Activated CD8-positive, alpha-beta memory T cell treated with anti-CD3 and anti-CD28 coated beads for 36 hours (primary cell): ENCODE results near the gene SSX2B. TPM values are rescaled to one million over a fixed set of nuclear protein-coding genes. Genes with fewer than 3 reads are reported as not detected.
"Not testable (repeated sequence)": the region's sequence is repeated elsewhere in the genome, so short reads cannot be mapped to it uniquely, and the experiment has no call there.

Experiments
- CTCF ChIA-PET: fragments of 350-600 bp; sonication (Branson Sonifier 250); formaldehyde crosslinking; loops from one replicate; lab custom pipeline; 2021; ENCODE audit warnings: antibody characterized with exemption; lab: Charles Lee
- POLR2A ChIA-PET: fragments of 350-600 bp; sonication (Branson Sonifier 250); formaldehyde crosslinking; loops from one replicate; lab custom pipeline; 2021; ENCODE audit warnings: antibody characterized with exemption; lab: Charles Lee
- total RNA-seq, 2 experiments: library from RNA; stranded (reverse); gene quantifications; one replicate each; pipeline ENCODE4 v1.2.3, GENCODE V29; 2021

SSX2B gene
- not detected for total RNA-seq

GRCh38 chrX:52750952-52751351 lies at the start of gene SSX2B:
Gene SSX2B, plus strand, starts transcription at chrX:52751252. Its CDS starts 1,429 bp downstream, at chrX:52752681.
- CTCF ChIA-PET, POLR2A ChIA-PET: not testable (repeated sequence)

- CTCF ChIA-PET, POLR2A ChIA-PET: not testable (repeated sequence)
Observed at GRCh38 chrX:52707078-52707477, 44.0 kb upstream of the SSX2B start, which contains the start of gene SSX2. Gene SSX2, minus strand, starts transcription at chrX:52707178. Its CDS starts 1,429 bp downstream, at chrX:52705749.

- CTCF ChIA-PET, POLR2A ChIA-PET: not testable (repeated sequence)
Observed at GRCh38 chrX:52765983-52766382, 14.9 kb downstream of the SSX2B start.

- POLR2A ChIA-PET, CTCF ChIA-PET: not testable (repeated sequence)
Observed at GRCh38 chrX:52773504-52773903, 22.5 kb downstream of the SSX2B start.

- CTCF ChIA-PET, POLR2A ChIA-PET: not testable (repeated sequence)
Observed at GRCh38 chrX:52797327-52797726, 46.3 kb downstream of the SSX2B start, which contains the start of gene SPANXN5. Gene SPANXN5, minus strand, starts transcription at chrX:52797427. Its CDS starts 79 bp downstream, at chrX:52797348.

GRCh38 chrX:52804876-52805275 lies 53.8 kb downstream of the SSX2B start:
- POLR2A ChIA-PET, CTCF ChIA-PET: not testable (repeated sequence)

Other genes starting within 250 kb of the SSX2B start
- gene XAGE1B, start 234.2 kb upstream of the SSX2B start, total RNA-seq, result not detected
- gene SSX7, start 96.4 kb upstream of the SSX2B start, total RNA-seq, result not detected
- gene SSX2, start 44.1 kb upstream of the SSX2B start, total RNA-seq, result not detected
- not detected for gene SPANXN5, start 46.2 kb downstream of the SSX2B start, total RNA-seq
- gene XAGE5, start 60.0 kb downstream of the SSX2B start, total RNA-seq, result not detected
- not detected for gene XAGE3, start 116.8 kb downstream of the SSX2B start, total RNA-seq
- gene FAM156B, start 146.1 kb downstream of the SSX2B start, total RNA-seq, result 10 to 100 TPM; 12.6 to 14.1 TPM
- gene FAM156A, start 207.3 kb downstream of the SSX2B start, total RNA-seq, result 10 to 100 TPM; 24.0 to 25.7 TPM